ENCODE results near the gene OBP2A.

GRCh38 chr9:135591506-135592330, 45.8 kb downstream of the OBP2A start:
- TF ChIP-seq FOXK2 (IDR thresholded peaks at IDR 0.05) (no peak), L3MBTL2 (conservative IDR thresholded peaks at IDR 0.05) (no peak), FOXA1 (IDR thresholded peaks at IDR 0.05) (no peak), BHLHE40 (IDR thresholded peaks at IDR 0.05; ENCODE audit: borderline replicate concordance) (no peak), FOXM1 (IDR thresholded peaks at IDR 0.05; ENCODE audit: borderline replicate concordance) (no peak), SUZ12 (IDR thresholded peaks at IDR 0.05) (no peak), NFRKB (IDR thresholded peaks at IDR 0.05) (no peak)

Data from HEK293T (cell line).